K562 (cell line): ENCODE results near the gene NDUFB5. TPM values are rescaled to one million over a fixed set of nuclear protein-coding genes. Genes with fewer than 3 reads are reported as not detected.
A peak's percentile ranks its signal among the peaks of the same experiment; 100 is the strongest.

ENCODE experiments used
- CTCFL ChIP-seq: IDR thresholded peaks from 2 replicates; pipeline ENCODE4 v1.6.1; 2011; ENCODE audit warnings: borderline replicate concordance, low read depth, mild to moderate bottlenecking, moderate library complexity, low read length; ENCODE audit not compliant: insufficient read depth, poor library complexity, severe bottlenecking
- E2F1 ChIP-seq: sonication (generic); formaldehyde crosslinking; IDR thresholded peaks from 2 replicates; pipeline ENCODE4 v1.8.1; 2023; ENCODE audit warnings: mild to moderate bottlenecking, missing genetic modification reagents, moderate library complexity
- HDAC8 ChIP-seq: fragments of 450-650 bp; IDR thresholded peaks from 2 replicates; pipeline ENCODE4 v1.6.1; 2016; ENCODE audit warnings: mild to moderate bottlenecking, missing genetic modification characterization, moderate library complexity, missing compliant biosample characterization
- HLTF ChIP-seq: fragments of 450-650 bp; IDR thresholded peaks from 2 replicates; pipeline ENCODE4 v1.6.1; 2016
- HSF4 ChIP-seq: fragments of 250-450 bp; sonication (Bioruptor Pico); IDR thresholded peaks from 2 replicates; pipeline ENCODE4 v2.1.2; 2022; ENCODE audit warnings: mild to moderate bottlenecking, moderate library complexity, borderline replicate concordance
- POLR2G ChIP-seq: fragments of 200-400 bp; formaldehyde crosslinking; IDR thresholded peaks from 2 replicates; pipeline ENCODE4 v1.6.1; 2017; ENCODE audit warnings: low read depth, mild to moderate bottlenecking, antibody characterized with exemption, low read length, moderate library complexity
- PTRF ChIP-seq: fragments of 450-650 bp; IDR thresholded peaks from 2 replicates; pipeline ENCODE4 v1.6.1; 2016; ENCODE audit warnings: mild to moderate bottlenecking, missing genetic modification characterization, missing compliant biosample characterization
- RCOR1 ChIP-seq, 2 experiments: IDR thresholded peaks; 2 replicates each; pipeline ENCODE4 v1.6.1; 2012; ENCODE audit warnings: low read depth in 2 of 2, low read length in 2 of 2, borderline replicate concordance in 1 of 2, improper control_type of control experiment in 1 of 2
- SAFB ChIP-seq: fragments of 200-400 bp; formaldehyde crosslinking; IDR thresholded peaks from 2 replicates; pipeline ENCODE4 v1.6.1; 2017; ENCODE audit warnings: low read depth, low read length, borderline replicate concordance
- SMAD2 ChIP-seq: fragments of 150-350 bp; IDR thresholded peaks from 2 replicates; pipeline ENCODE4 v1.6.1; 2014; ENCODE audit warnings: low read depth, mild to moderate bottlenecking, low read length
- TCF7 ChIP-seq: sonication (generic); IDR thresholded peaks from 2 replicates; pipeline ENCODE4 v1.6.1; 2016; ENCODE audit warnings: antibody characterized with exemption, borderline replicate concordance
- TSC22D4 ChIP-seq: fragments of 450-650 bp; IDR thresholded peaks from 2 replicates; pipeline ENCODE4 v1.6.1; 2016; ENCODE audit warnings: missing genetic modification characterization, missing biosample characterization, control low read depth
- XRCC3 ChIP-seq: fragments of 450-650 bp; IDR thresholded peaks from 2 replicates; pipeline ENCODE4 v1.6.1; 2017; ENCODE audit warnings: mild to moderate bottlenecking, moderate library complexity
- ZBTB40 ChIP-seq, 2 experiments: fragments of 450-650 bp in 1 of 2; sonication (generic) in 1 of 2; formaldehyde crosslinking in 1 of 2; IDR thresholded peaks; 2 replicates each; pipeline versions ENCODE4 v1.7.1 to v1.9.0; 2016 to 2022; ENCODE audit warnings: inconsistent platforms in 1 of 2, mild to moderate bottlenecking in 1 of 2, missing genetic modification reagents in 1 of 2
- ZNF75A ChIP-seq: fragments of 450-650 bp; formaldehyde crosslinking; IDR thresholded peaks from 2 replicates; pipeline ENCODE4 v1.4.0; 2020; ENCODE audit warnings: mild to moderate bottlenecking
- polyA plus RNA-seq, 8 experiments: library from polyadenylated mRNA; depleted of rRNA in 4 of 8; stranded (reverse) in 5 of 8; unstranded in 3 of 8; fragments of >200 nt; fragmentation: Nextera tagmentation in 2 of 8; fragmentation: Illumina TruSeq in 1 of 8; extraction: Ambion mirVana in 2 of 8; extraction: Trizol in 1 of 8; gene quantifications; 2 replicates each; pipeline versions ENCODE4 v1.2.1 to v1.2.3, GENCODE V29; 2011 to 2014; ENCODE audit warnings: inconsistent platforms in 1 of 8, missing spikeins in 1 of 8
- total RNA-seq, 7 experiments: library from RNA; depleted of rRNA in 6 of 7; stranded (reverse); fragments of >200 nt in 6 of 7; fragmentation: Illumina TruSeq in 2 of 7; extraction: Trizol in 2 of 7; gene quantifications; 2 replicates each; pipeline versions ENCODE4 v1.2.1 to v1.2.3, GENCODE V29; 2011 to 2021; ENCODE audit warnings: low replicate concordance in 1 of 7

NDUFB5 gene
- total and polyA plus RNA-seq, 9 of the 15 experiments (the other 6 are each of a cell fraction or from before 2014, with no cell fraction given) = 128 to 466 (median 176) TPM

- TF ChIP-seq ZBTB40 (IDR thresholded peaks at IDR 0.05) (peak; percentile 61), ZBTB40 (CRISPR knock-in tag; IDR thresholded peaks at IDR 0.05) (no peak), RCOR1 (IDR thresholded peaks at IDR 0.05; ENCODE audit: borderline replicate concordance in 1 of 2, low read depth in 2 of 2, low read length in 2 of 2) (no peak), E2F1 (CRISPR knock-in tag) (peak; percentile 62; the same call in 1 of the 2 replicates), TSC22D4 (no peak), HDAC8 (tag) (no peak), XRCC3 (no peak), POLR2G (peak; percentile 95), PTRF (no peak), CTCFL (no peak), HSF4 (no peak), TCF7 (0 out of 2 replicates have a peak, but pooled peaks have one; percentile 26), HLTF (peak; percentile 20; the same call in 1 of the 2 replicates), SMAD2 (no peak), ZNF75A (CRISPR knock-in tag) (peak; percentile 48; the same call in 1 of the 2 replicates), SAFB (no peak)
Measured at GRCh38 chr3:179562591-179563270, 41.9 kb upstream of the NDUFB5 start, which contains the start of gene ACTL6A (continued).
